CD1c-positive myeloid dendritic cell (primary cell): ENCODE results near the gene MAN1B1.

Experiments
- DNase-seq: peaks from one replicate; pipeline ENCODE4 v3.0.0-alpha.2; 2016; ENCODE audit errors: extremely low spot score

MAN1B1 gene

DNA sequence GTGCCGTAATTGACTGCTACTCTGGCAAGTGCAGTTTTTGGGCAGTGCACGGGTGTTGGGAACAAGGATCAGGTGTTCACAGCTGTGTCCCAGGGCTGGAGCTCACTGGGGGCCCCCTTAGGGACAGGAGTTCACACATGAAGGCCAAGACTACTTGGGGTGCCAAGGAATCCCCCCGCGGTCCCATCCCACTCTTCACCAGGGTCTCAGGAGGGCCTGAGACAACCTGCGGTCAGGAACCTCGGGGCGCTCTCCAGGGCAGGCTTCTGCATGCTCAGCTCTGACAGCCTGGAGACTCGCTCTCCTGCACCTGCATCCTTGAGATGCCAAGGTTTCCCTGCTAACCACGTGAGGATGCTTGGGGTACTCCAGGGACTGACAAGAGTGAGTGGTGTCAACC is 2.3 kb upstream of the MAN1B1 start:
- no peak for DNase-seq

DNA sequence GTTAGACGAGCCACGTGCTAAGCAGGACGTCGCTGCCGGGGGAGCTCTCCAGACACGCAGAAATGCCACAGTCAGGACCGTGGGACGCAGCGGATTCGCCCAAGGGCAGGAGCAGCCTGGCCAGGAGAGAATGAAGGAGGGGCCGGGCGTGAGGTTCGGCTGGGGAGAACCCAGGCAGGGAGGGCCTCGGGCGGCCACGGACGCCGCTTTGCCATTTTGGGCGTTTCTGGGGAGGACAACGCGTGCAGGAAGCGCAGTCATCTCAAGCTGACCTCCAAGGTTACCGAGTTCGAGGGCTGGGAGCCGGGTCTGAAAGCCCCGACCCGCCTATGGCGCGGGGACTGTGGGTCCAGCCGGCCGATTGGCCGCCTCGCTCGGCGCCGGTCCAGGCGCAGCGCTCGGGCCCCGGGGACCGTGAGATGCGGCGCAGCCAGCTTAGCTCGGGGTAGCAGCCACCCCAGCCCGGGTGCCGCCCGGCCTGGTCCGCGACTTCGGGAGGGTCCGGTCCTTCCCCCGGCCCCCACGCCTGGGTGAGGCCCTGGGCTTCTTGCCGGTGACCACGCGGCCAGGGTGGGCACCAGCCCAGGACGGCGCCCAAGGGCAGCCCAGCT is 760 bp upstream of the MAN1B1 start:
- peak; percentile 50 for DNase-seq

DNA sequence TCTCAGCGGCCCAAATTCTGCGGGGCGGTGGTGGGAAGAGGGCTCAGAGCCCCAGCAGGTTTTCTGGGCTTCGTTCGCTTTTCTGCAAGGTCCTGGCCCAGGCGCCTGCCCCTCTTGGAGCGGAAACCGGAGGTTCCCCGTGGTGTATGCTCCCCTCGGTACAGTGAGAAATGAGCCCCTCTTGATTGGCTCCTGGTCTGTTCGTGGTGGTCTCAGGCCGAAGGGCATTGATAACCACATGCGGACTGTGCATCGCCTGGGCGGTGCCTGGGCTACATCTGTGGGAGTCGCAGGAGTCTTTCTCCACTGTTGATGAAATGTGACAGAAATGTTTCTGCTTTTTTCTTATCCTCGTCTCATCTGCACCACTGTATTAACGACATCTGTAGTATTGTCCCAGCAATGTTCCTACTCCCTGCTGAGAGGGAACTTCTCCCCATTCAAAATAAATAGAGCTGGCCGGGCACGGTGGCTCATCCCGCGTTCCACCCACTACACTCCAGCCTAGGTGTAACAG is 682 bp downstream of the MAN1B1 start:
- peak; percentile 56 for DNase-seq

DNA sequence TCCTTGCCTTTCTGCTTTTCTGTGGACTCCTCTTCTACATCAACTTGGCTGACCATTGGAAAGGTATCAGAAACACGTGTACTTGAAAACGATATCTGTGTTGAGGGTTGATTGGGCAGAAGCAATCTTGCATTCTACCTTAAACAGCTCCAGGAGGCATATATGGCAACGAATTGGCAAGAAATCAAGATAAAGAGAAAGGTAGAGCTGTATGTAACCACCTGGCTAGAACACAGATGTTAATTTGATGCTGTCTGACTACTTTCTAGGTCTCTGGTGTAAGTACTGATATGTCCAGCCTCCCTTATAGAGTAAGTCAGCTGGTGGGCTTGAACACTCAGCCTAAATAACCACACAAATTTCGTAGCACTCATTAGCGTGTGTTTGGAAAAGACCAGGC is 1.3 kb downstream of the MAN1B1 start:
- DNase-seq: no peak

DNA sequence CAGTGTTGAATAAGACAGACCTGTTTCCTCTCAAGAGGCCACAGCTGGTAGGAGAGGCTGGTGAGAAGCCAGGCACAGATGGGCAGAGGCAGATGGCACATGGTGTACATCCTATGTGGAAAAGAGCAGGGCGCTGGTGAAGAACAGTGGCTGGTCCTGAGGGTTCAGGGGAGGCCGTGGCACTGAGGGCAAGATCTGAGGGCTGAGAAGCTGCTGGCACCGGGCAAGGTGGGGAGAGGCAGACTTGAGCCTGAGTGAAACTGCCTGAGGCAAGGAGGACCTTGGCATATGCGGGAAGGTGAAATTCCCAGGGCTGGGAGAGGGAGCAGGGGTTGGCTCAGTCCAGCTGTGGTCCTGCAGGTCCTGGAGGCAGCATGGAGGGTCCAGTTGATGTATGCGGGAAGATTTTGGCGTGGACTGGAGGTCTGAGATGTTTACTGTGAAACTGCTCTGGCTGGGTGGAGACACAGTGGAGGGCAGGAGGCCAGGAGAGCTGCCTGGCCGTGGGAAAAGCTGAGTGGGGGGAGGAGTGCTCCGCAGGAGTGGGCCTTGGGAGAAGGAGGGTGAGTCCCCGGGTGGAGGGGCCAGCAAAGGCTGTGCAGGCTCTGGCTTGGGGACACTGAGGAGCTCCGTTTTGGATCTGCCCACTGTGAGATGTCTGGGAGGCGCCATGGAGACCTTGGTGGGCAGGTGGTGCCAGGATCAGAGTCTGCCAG is 2.6 kb downstream of the MAN1B1 start:
- no peak for DNase-seq

DNA sequence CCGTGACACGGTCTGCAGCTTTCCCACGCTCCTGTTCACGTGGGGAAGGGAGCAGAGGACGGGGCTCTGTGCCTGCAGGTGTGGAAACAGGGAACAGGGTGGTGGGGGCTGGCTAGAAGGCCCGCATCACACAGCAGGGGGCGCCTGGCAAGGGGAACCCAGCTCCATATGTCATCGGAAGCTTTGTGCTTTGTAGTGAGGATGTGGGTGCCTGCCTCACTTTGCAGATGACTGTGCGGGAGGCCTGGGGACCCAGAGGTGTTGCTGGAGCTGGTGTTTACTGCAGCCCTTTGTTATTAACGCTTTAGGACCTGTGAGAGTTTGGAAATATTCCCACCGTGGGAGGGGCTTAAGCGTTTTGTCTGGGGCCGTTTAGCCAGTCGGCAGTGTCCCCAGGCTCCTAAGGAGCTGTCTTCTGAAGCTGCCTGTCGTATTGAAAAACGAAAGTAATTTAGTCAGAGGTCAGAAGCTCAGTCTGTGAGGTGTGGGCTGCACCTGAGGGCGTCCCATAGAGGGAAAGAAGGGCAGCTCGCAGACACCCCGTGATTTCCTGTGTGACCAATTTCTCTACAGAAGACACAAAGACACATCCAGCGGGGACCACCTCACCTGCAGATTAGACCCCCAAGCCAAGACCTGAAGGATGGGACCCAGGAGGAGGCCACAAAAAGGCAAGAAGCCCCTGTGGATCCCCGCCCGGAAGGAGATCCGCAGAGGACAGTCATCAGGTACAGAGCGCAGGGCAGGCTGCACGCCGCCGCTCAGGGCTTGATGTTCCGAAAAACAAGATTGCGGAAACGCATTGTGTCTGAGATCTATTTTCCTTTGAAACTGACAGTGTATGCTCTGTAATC is 9.1 kb downstream of the MAN1B1 start:
- DNase-seq: peak; percentile 50

DNA sequence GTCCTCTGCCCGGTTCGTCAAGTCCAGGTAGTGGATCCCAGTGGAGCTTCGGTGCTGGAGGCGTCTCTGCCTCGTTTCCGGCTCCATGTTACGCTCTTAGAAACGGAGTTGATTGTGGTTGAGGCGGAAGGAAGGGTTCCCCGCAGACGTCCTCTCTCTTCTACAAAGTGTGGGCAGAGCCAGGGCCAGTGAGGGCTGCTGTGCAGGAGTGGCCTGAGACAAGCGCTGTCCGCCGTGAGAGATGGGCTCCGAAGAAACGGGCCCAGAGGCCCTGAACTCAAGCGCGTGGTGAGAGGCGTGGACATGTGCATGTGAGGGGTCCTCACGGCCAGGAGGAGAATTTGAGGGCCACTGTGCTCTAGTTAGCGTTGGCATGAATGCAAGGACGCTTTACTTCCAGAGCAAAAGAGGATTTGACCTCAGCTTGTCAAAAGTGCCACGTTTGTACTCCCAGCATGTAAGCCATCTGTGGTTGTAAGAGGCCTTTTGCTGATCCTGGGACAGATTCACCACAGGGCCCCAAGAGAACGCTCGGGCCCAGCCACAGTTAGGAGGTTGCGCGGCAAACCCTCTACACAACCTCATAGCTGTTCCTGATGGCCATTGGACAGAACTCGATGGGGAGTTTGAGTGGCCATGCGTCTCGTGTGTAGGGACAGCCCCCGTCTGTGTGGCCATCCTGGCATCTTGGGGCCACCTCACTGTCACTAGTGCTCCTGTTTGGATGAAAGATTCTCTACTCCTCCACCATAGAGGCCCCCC is 10.2 kb downstream of the MAN1B1 start:
- no peak for DNase-seq

DNA sequence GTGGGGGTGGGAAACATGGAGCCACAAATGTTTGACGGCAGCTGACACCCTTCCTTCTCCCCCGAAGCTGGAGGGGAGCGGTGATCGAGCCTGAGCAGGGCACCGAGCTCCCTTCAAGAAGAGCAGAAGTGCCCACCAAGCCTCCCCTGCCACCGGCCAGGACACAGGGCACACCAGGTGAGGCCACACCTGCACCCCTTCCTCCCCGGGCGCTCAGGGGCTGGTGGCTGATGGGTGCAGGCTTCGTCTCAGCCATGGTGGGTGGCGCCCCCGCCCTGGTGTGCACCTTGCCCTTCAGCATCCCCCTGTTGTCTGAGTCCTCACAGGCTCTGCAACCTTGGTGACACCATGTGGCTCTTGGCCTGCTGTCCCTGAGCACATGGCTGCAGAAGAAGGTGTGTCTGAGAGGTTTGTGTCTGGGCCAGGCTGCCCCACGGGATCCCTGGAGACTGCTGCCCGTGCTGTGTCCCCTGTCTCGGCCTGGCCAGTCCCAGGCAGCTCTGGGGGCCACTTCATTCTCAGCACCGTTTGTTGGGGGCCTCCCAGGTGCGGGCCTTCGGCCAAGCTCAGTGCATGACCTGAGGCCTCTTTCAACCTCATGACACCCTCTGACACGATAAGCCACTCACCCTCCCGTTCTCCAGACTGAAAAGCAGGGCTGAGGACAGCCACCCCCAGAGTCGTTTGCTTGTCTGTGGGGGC is 11.1 kb downstream of the MAN1B1 start:
- no peak for DNase-seq

DNA sequence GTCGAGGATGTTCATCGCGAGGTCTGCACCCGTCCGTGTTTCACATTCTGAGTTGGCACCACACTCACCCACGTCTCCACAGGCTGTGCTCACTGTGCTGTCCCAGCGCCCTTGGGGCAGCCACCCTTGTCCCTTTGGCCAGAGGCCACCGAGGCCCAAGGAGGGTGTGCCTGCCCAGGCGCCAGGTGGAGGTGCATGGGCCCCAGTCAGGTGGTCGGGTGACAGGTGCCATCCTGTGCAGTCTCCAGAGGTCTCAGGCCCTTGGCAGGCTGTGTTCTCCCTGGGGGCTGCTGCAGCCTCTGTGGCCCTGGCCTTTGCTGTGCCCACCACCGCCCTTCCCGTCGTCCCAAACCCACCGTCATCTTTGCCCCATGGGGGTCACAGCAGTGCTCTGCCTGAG is 12.4 kb downstream of the MAN1B1 start:
- DNase-seq: no peak

DNA sequence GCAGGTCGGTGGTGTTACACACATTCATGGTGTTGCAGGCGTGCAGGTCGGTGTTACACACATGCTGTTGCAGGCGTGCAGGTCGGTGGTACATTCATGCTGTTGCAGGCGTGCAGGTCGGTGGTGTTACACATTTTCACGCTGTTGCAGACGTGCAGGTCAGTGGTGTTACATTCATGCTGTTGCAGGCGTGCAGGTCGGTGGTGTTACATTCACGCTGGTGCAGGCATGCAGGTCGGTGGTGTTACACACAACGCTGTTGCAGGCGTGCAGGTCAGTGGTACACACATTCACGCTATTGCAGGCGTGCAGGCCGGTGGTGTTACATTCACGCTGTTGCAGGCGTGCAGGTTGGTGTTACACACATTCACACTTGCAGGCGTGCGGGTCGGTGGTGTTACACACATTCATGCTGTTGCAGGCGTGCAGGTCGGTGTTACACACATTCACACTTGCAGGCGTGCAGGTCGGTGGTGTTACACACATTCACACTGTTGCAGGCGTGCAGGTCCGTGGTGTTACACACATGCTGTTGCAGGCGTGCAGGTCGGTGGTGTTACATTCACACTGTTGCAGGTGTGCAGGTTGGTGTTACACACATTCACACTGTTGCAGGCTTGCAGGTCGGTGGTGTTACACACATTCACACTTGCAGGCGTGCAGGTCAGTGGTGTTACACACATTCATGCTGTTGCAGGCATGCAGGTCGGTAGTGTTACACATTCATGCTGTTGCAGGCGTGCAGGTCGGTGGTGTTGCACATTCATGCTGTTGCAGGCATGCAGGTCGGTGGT is 16.6 kb downstream of the MAN1B1 start:
- DNase-seq: no peak

DNA sequence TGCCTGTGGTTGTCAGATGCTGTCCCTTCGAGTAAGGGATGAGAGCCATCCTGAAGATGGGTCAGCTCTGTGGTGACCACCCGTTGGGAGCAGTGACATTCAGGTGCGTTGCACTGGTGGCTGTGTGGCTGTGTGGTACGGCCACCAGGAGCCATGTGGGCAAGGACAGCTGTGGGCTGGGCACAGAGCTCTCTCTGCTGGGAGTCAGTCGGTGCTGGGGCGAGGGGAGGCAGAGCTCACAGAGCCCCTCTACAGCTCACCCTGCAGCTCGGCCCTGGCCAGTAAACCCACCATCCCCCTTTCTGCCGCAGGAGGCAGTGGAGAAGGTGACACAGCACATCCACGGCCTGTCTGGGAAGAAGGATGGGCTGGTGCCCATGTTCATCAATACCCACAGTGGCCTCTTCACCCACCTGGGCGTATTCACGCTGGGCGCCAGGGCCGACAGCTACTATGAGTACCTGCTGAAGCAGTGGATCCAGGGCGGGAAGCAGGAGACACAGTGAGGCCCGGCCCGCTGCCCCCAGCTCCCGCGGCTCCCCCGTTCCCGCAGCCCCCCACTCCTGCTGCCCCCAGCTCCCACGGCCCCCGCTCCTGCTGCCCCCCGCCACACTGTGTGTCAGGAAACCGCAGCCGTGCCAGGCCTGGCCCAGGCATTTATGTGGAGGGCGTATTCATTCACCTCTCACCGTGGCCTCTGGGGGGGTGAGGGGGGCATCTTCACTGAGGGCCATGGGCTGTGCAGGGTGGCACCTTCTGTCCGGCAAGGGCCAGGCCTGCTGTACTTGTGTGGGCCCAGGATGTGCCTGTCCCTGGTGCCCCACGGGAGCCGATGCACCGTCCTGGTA is 19.3 kb downstream of the MAN1B1 start:
- DNase-seq: no peak

DNA sequence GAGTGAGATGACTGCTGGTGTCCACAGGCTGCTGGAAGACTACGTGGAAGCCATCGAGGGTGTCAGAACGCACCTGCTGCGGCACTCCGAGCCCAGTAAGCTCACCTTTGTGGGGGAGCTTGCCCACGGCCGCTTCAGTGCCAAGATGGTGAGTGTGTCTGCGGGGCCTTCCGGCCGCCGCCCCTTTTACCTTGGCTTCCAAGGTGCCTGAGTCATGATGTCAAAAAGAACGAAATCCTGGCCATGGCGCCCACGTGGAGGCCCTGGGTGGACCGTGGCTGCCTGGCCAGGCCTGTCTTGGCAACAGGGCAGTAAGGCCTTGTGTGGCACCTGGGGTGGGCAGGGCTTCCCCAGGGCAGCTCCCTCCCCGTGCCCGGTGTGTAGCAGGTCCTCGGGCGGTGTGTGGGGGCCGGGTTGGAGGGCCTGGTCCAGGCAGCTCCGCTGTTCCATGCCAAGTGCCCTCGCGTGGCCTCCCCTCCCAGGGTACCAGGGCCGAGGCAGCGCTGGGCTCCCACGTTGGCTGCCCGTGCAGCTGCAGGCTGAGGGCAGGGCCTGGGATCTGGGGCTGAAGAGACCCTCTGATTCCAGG is 20.0 kb downstream of the MAN1B1 start:
- no peak for DNase-seq

DNA sequence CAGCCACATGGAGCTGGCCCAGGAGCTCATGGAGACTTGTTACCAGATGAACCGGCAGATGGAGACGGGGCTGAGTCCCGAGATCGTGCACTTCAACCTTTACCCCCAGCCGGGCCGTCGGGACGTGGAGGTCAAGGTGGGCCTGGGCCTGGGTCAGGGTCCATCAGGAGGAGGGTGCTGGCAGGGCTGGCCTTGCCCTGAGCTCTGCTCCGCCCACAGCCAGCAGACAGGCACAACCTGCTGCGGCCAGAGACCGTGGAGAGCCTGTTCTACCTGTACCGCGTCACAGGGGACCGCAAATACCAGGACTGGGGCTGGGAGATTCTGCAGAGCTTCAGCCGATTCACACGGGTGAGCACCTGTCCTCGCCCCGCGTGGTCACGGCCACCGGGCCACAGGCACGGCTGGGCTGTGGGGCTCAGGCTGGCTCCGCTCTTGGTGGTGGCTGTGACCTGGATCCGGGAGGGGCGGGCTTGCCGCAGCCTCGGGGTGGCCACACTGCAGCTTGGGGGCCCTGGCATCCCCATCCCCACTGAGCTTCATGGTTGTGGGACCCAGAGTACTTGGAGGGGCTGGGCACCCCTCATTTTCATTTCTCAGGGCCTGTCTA is 20.6 kb downstream of the MAN1B1 start:
- no peak for DNase-seq

DNA sequence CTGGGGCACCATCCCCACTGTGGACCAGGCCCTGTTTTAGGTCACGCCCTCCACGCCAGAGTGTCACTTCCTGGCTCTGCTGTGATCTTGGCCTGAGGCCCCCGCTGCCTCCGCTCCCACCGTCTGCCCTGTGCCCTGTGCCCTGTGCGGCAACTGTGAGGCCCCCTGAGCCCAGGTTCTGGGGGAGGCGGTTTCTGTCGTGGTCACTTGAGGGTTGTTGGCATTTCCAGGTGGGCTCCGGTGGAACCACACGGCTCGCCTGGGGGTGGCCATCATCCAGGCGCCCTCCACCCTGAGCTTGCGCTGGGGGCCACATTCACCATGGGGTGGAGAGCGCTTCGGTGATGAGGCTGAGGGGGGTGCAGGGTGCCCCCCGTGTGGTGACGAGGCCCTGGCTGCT is 21.2 kb downstream of the MAN1B1 start:
- no peak for DNase-seq

DNA sequence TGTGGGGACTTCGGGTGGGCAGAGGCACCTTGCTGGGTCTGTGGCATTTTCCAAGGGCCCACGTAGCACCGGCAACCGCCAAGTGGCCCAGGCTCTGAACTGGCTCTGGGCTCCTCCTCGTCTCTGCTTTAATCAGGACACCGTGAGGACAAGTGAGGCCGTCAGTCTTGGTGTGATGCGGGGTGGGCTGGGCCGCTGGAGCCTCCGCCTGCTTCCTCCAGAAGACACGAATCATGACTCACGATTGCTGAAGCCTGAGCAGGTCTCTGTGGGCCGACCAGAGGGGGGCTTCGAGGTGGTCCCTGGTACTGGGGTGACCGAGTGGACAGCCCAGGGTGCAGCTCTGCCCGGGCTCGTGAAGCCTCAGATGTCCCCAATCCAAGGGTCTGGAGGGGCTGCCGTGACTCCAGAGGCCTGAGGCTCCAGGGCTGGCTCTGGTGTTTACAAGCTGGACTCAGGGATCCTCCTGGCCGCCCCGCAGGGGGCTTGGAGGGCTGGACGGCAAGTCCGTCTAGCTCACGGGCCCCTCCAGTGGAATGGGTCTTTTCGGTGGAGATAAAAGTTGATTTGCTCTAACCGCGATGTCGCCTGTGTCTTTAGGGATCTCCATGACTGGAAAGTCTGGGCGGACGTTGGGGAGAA is 21.9 kb downstream of the MAN1B1 start:
- no peak for DNase-seq

DNA sequence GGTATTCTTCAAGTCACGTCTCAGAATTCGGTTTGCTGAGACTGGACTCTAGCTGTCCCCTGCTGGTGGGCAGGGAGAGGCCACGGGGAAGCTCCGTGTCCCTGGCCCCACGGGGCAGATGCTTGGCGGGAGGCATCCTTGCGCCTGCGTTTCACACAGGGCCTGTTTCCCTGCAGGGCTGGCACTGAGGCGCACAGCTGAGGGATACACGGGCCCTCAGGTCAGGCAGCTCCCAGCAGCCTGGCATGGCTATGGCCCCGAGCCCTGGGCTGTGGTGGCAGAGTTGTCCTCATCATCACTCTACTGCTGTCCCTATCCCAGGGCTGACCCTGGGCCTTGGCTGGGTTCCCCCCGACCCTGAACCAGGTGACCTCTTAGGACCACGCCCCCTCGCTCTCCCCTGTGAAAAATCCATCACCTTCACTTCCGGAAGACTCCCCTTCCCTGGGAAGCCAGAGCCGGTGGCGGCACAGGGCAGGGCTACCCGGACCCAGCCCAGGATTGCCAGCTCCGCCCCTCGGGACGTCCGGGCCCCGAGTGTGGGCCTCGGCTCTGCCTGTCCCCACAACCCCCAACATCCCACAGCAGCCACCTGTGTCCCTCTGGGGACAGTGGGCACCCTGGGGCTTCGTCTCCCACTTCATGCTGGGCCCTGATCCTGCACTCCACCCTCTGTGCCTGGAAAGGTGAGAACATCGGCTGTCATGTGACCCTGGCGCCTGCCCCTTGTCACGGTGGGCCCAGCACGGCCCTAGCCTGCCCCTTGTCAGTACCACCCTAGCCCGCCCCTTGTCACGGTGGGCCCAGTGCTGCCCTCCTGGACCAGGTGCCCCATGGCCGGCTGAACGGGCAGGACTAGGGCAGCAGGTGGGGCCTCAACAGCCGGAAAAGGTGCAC is 22.7 kb downstream of the MAN1B1 start:
- DNase-seq: no peak
